Ovary (tissue), 9 donors: Measurements from ENCODE around the gene IL1B. TPM values are rescaled to one million over a fixed set of nuclear protein-coding genes. Genes with fewer than 3 reads are reported as not detected.

Experiments
- DNase-seq, 5 donors: peaks; one replicate each; pipeline ENCODE4 v3.0.0-alpha.2; 2019 to 2020
- H3K27ac ChIP-seq, 2 donors: fragments of 200-600 bp; one replicate each; pipeline versions ENCODE4 v1.5.1 to v1.8.0; 2019 to 2022
- H3K27me3 ChIP-seq: fragments of 200-600 bp; one replicate; pipeline ENCODE4 v1.8.0; 2022
- H3K36me3 ChIP-seq: fragments of 200-600 bp; sonication (generic); one replicate; pipeline ENCODE4 v1.5.1; 2019
- H3K4me1 ChIP-seq: one replicate; pipeline ENCODE4 v1.8.1; 2013; ENCODE audit warnings: mild to moderate bottlenecking, moderate library complexity; ENCODE audit not compliant: insufficient read depth
- H3K4me3 ChIP-seq: fragments of 200-600 bp; sonication (generic); one replicate; pipeline ENCODE4 v1.5.1; 2017
- H3K9me3 ChIP-seq, 2 donors: fragments of 200-600 bp in 1 of 2; sonication (generic) in 1 of 2; one replicate each; pipeline versions ENCODE4 v1.5.1 to v1.8.1; 2013 to 2019; ENCODE audit warnings: mild to moderate bottlenecking in 1 of 2, moderate library complexity in 1 of 2
- CTCF ChIP-seq, 3 donors: fragments of 450-650 bp in 2 of 3; fragments of 200-600 bp in 1 of 3; IDR thresholded peaks; one replicate each; pipeline versions ENCODE4 v1.5.1 to v1.8.0; 2016 to 2022; ENCODE audit warnings: antibody characterized with exemption in 3 of 3, mild to moderate bottlenecking in 1 of 3
- EP300 ChIP-seq: sonication (generic); formaldehyde crosslinking; IDR thresholded peaks from one replicate; pipeline ENCODE4 v1.6.1; 2017; ENCODE audit warnings: antibody characterized with exemption
- POLR2A ChIP-seq: fragments of 450-650 bp; IDR thresholded peaks from one replicate; pipeline ENCODE4 v1.6.1; 2017; ENCODE audit warnings: antibody characterized with exemption, mild to moderate bottlenecking, moderate library complexity
- WGBS, 3 donors: extraction: QIAGEN DNeasy Blood & Tissue Kit in 1 of 3; methylation state at CpG; one replicate each; pipeline versions ENCODE4 v1.1.5 to v1.1.7; 2013 to 2017; 5-methylcytosine and 5-hydroxymethylcytosine counted together
- intact Hi-C, 4 donors: fragments of 100-400 bp; cut with DNase I; formaldehyde crosslinking; loops; one replicate each; pipeline versions ENCODE4 v1.11.0 to v1.15.1; 2022 to 2023
- polyA plus RNA-seq, 2 donors: library from polyadenylated mRNA; stranded (reverse); fragments of 200-250 nt in 1 of 2; fragments of 350-450 nt in 1 of 2; fragmentation: Illumina TruSeq in 1 of 2; extraction: RNeasy Lipid Tissue Mini Kit (QIAGEN cat#74804) in 1 of 2; gene quantifications; one replicate each; pipeline ENCODE4 v1.2.3, GENCODE V29; 2013 to 2014
- total RNA-seq, 7 donors: library from RNA; depleted of rRNA in 2 of 7; stranded (reverse); fragments of >200 nt in 2 of 7; fragmentation: NEBNext Ultra II Directional in 3 of 7; extraction: Animal tissue kit (Norgen Biotek cat#: 25700) in 3 of 7; gene quantifications; one replicate each; pipeline versions ENCODE4 v1.1.0 to v1.2.4, GENCODE V29; 2016 to 2023
- donor health status: DM: no; HTN: no; CAD: no; lungs with moderate emphysema.
- donor health status: DM: no; HTN: no; CAD: no.
- donor health status: Bipolar disorder and iron deficiency.
- donor health status: DM: yes; HTN: yes; CAD: no.
- donor health status: DM: no; HTN: no; CAD: no.
- donor health status: DM: yes; HTN: yes; CAD: no.

IL1B gene
- total and polyA plus RNA-seq, 9 donors = 0.39 to 5.2 (median 2.3) TPM; not detected in 1

GRCh38 chr2:112788653-112789052 is 47.9 kb downstream of the IL1B start:
- H3K36me3 ChIP-seq = no peaks in the 10 kb centered on the region
- intact Hi-C loops = no loop called here
- no peaks in the 10 kb centered on the region for H3K9me3 ChIP-seq
- H3K27me3 ChIP-seq = no peaks in the 10 kb centered on the region
- no peak overlapping the region for H3K27ac ChIP-seq
- TF ChIP-seq EP300 = no peak
- no peak for TF ChIP-seq CTCF (IDR thresholded peaks at IDR 0.05)
- no peak for TF ChIP-seq POLR2A
- no peaks in the 10 kb centered on the region for H3K4me1 ChIP-seq
- H3K4me3 ChIP-seq = no peak overlapping the region
- 38 to 56% (median 54%) methylated on average over 3 of the region's 3 CpGs for WGBS, 3 donors
- no peak for DNase-seq

- WGBS, 3 donors = 82 to 88% (median 83%) methylated on average over 4 of the region's 4 CpGs
- no peaks in the 10 kb centered on the region for H3K4me1 ChIP-seq
- no peak for DNase-seq
- TF ChIP-seq POLR2A (no peak), EP300 (no peak), CTCF (IDR thresholded peaks at IDR 0.05) (no peak)
- H3K9me3 ChIP-seq = no peaks in the 10 kb centered on the region
- no peak overlapping the region for H3K27ac ChIP-seq
- intact Hi-C loops = no loop called here
- no peaks in the 10 kb centered on the region for H3K36me3 ChIP-seq
- no peaks in the 10 kb centered on the region for H3K27me3 ChIP-seq
- H3K4me3 ChIP-seq = no peak overlapping the region
These were observed 48.7 kb downstream of the IL1B start for GRCh38 chr2:112787729-112788393.

- H3K4me3 ChIP-seq = no peak overlapping the region
- H3K27me3 ChIP-seq = no peaks in the 10 kb centered on the region
- no peaks in the 10 kb centered on the region for H3K9me3 ChIP-seq
- intact Hi-C loops = no loop called here
- no peaks in the 10 kb centered on the region for H3K36me3 ChIP-seq
- H3K27ac ChIP-seq = no peak overlapping the region
- TF ChIP-seq POLR2A (no peak), EP300 (no peak), CTCF (IDR thresholded peaks at IDR 0.05) (no peak)
- no peaks in the 10 kb centered on the region for H3K4me1 ChIP-seq
- WGBS, 3 donors = 81 to 89% (median 88%) methylated on average over 3 of the region's 3 CpGs
- no peak for DNase-seq
These were observed 49.3 kb downstream of the IL1B start for GRCh38 chr2:112787294-112787693.

- H3K9me3 ChIP-seq = no peaks in the 10 kb centered on the region
- no peaks in the 10 kb centered on the region for H3K27me3 ChIP-seq
- H3K4me3 ChIP-seq = no peak within 1 kb of the TSS
- no peak for TF ChIP-seq EP300
- TF ChIP-seq POLR2A = no peak
- TF ChIP-seq CTCF (IDR thresholded peaks at IDR 0.05) = no peak
- no peak for DNase-seq
- H3K27ac ChIP-seq = no peak within 1 kb of the TSS
- H3K4me1 ChIP-seq = no peaks in the 10 kb centered on the region
- 32 to 46% (median 40%) methylated on average over 13 of the region's 13 CpGs for WGBS, 3 donors
- intact Hi-C loops = no loop called here
- H3K36me3 ChIP-seq = no peaks in the 10 kb centered on the region
These were observed 52.1 kb downstream of the IL1B start, which contains the start of gene IL1A for GRCh38 chr2:112784199-112785189. IL1A (minus strand) TSS chr2:112784493; CDS start chr2:112783770, 723 bp downstream.
